GM12878 (cell line): Measurements from ENCODE around the gene CUTA. TPM values are rescaled to one million over a fixed set of nuclear protein-coding genes. Genes with fewer than 3 reads are reported as not detected.

ENCODE experiments used
- ATAC-seq: fragments of 200-7000 bp; cut with Tn5 transposase; 3 replicates; pipeline ENCODE4 v1.9.1; 2020; ENCODE audit warnings: mild to moderate bottlenecking, moderate library complexity
- BruUV-seq: library from RNA; stranded (reverse); fragments of 400-500 nt; replicated peaks from 2 replicates; lab custom pipeline; 2021; lab: Mats Ljungman, UMichigan
- CTCF ChIA-PET: fragments of 300-600 bp; sonication (Branson Sonifier 250); formaldehyde crosslinking; extraction: SDS; loops from one replicate; lab custom pipeline; 2021; ENCODE audit warnings: inconsistent platforms; lab: Yijun Ruan, JAX
- POLR2A ChIA-PET: fragments of 350-600 bp; formaldehyde crosslinking; extraction: SDS; loops from one replicate; lab custom pipeline; 2021; ENCODE audit warnings: inconsistent platforms; lab: Charles Lee
- RAD21 ChIA-PET: fragments of 300-600 bp; sonication (Branson Sonifier 250); formaldehyde crosslinking; loops from one replicate; lab custom pipeline; 2023; ENCODE audit warnings: antibody characterized with exemption; ENCODE audit not compliant: unreplicated experiment; lab: Charles Lee
- SMC1A ChIA-PET: fragments of 300-600 bp; sonication (Branson Sonifier 250); formaldehyde crosslinking; loops from one replicate; lab custom pipeline; 2023; ENCODE audit not compliant: unreplicated experiment, uncharacterized antibody; lab: Charles Lee
- DNase-seq: peaks from one replicate; pipeline ENCODE4 v3.0.0-alpha.2; 2011; ENCODE audit warnings: low read depth, low spot score
- FAIRE-seq: peaks from 3 replicates; lab custom pipeline; 2011; peaks lifted over from hg19 to GRCh38; lab: Jason Lieb, UNC
- H2AFZ ChIP-seq: 2 replicates; pipeline ENCODE4 v1.6.0; 2011; ENCODE audit warnings: low read depth, low read length, control low read depth; ENCODE audit not compliant: control insufficient read depth
- H3K27ac ChIP-seq: 2 replicates; pipeline ENCODE4 v1.5.1; 2011; ENCODE audit warnings: control low read depth; ENCODE audit not compliant: control insufficient read depth, insufficient read depth
- H3K27me3 ChIP-seq, 2 experiments: replicated peaks in 1 of 2; 2 replicates each; pipeline versions ENCODE4 v1.6.0 to v1.6.1; 2011; ENCODE audit warnings: low read length in 1 of 2; ENCODE audit not compliant: control insufficient read depth in 2 of 2, insufficient read depth in 2 of 2
- H3K36me3 ChIP-seq, 2 experiments: 2 replicates each; pipeline ENCODE4 v1.5.1; 2011; ENCODE audit warnings: low read length in 1 of 2; ENCODE audit not compliant: control insufficient read depth in 2 of 2, insufficient read depth in 2 of 2
- H3K4me1 ChIP-seq: 2 replicates; pipeline ENCODE4 v1.6.1; 2011; ENCODE audit warnings: mild to moderate bottlenecking, low read length, moderate library complexity, mixed read lengths; ENCODE audit not compliant: control insufficient read depth, insufficient read depth
- H3K4me2 ChIP-seq: 2 replicates; pipeline ENCODE4 v1.6.0; 2011; ENCODE audit warnings: control low read depth; ENCODE audit not compliant: control insufficient read depth, insufficient read depth
- H3K4me3 ChIP-seq: fragments of 200-600 bp; sonication (generic); 2 replicates; pipeline ENCODE4 v1.5.1; 2016
- H3K79me2 ChIP-seq: 2 replicates; pipeline ENCODE4 v1.6.0; 2011; ENCODE audit warnings: low read length; ENCODE audit not compliant: control insufficient read depth, insufficient read depth
- H3K9ac ChIP-seq: 2 replicates; pipeline ENCODE4 v1.8.0; 2011; ENCODE audit warnings: low read length, control low read depth, mixed read lengths; ENCODE audit not compliant: control insufficient read depth, insufficient read depth
- H3K9me3 ChIP-seq: replicated peaks from 3 replicates; pipeline ENCODE4 v1.5.1; 2011; ENCODE audit warnings: mild to moderate bottlenecking, low read length; ENCODE audit not compliant: control insufficient read depth, insufficient read depth
- H4K20me1 ChIP-seq: 2 replicates; pipeline ENCODE4 v1.6.0; 2011; ENCODE audit not compliant: control insufficient read depth, insufficient read depth
- BHLHE40 ChIP-seq, 2 experiments: fragments of 450-650 bp in 1 of 2; IDR thresholded peaks; 2 replicates each; pipeline ENCODE4 v1.6.1; 2011 to 2017; ENCODE audit warnings: low read depth in 2 of 2, borderline replicate concordance in 1 of 2, improper control_type of control experiment in 1 of 2, low read length in 1 of 2, mild to moderate bottlenecking in 1 of 2
- FOS ChIP-seq: IDR thresholded peaks from 3 replicates; pipeline ENCODE4 v1.6.1; 2011; ENCODE audit warnings: borderline replicate concordance; ENCODE audit not compliant: insufficient read length; ENCODE audit errors: extremely low read depth
- HDAC2 ChIP-seq: fragments of 200-600 bp; sonication (generic); IDR thresholded peaks from 2 replicates; pipeline ENCODE4 v1.6.1; 2017
- HDGF ChIP-seq: fragments of 450-650 bp; IDR thresholded peaks from 2 replicates; pipeline ENCODE4 v1.6.1; 2016; ENCODE audit warnings: antibody characterized with exemption
- RAD51 ChIP-seq: fragments of 450-650 bp; IDR thresholded peaks from 2 replicates; pipeline ENCODE4 v1.6.1; 2016; ENCODE audit warnings: moderate library complexity, mild to moderate bottlenecking, inconsistent platforms
- TCF3 ChIP-seq: IDR thresholded peaks from 2 replicates; pipeline ENCODE4 v1.6.1; 2012; ENCODE audit warnings: low read depth, mild to moderate bottlenecking, low read length, borderline replicate concordance; ENCODE audit not compliant: insufficient read depth
- ZSCAN29 ChIP-seq: fragments of 450-650 bp; IDR thresholded peaks from 2 replicates; pipeline ENCODE4 v1.6.1; 2017; ENCODE audit warnings: mild to moderate bottlenecking, moderate library complexity
- WGBS: methylation state at CpG from one replicate; pipeline ENCODE4 v1.1.6; 2016; ENCODE audit warnings: low lambda C conversion rate; ENCODE audit not compliant: insufficient replicate concordance, insufficient coverage; ENCODE audit errors: missing lambda C conversion rate; 5-methylcytosine and 5-hydroxymethylcytosine counted together
- in situ Hi-C: fragments of 300-500 bp; cut with MboI; formaldehyde crosslinking; loops from 9 replicates; pipeline ENCODE4 v1.14.3; 2018; ENCODE audit warnings: mixed read lengths
- intact Hi-C: fragments of 100-400 bp; cut with micrococcal nuclease; formaldehyde crosslinking; loops from one replicate; pipeline ENCODE4 v1.14.2; 2022; ENCODE audit not compliant: unreplicated experiment
- polyA plus RNA-seq, 11 experiments: library from polyadenylated mRNA; depleted of rRNA in 4 of 11; unstranded in 6 of 11; stranded (reverse) in 5 of 11; fragments of >200 nt; fragmentation: Nextera tagmentation in 4 of 11; fragmentation: Illumina TruSeq in 1 of 11; extraction: Ambion mirVana in 4 of 11; extraction: Trizol in 1 of 11; gene quantifications; 1 replicate in 1 of 11; 2 replicates in 10 of 11; pipeline versions ENCODE4 v1.2.1 to v1.2.3, GENCODE V29; 2011 to 2016; ENCODE audit warnings: inconsistent platforms in 2 of 11, missing spikeins in 2 of 11, low read depth in 1 of 11
- total RNA-seq, 4 experiments: library from RNA; depleted of rRNA in 3 of 4; stranded (reverse); fragments of >200 nt in 3 of 4; fragmentation: Illumina TruSeq in 1 of 4; extraction: Trizol in 1 of 4; gene quantifications; 2 replicates each; pipeline versions ENCODE4 v1.2.1 to v1.2.3, GENCODE V29; 2013 to 2021
- TF ChIP-seq, protein P1 (sequence below): fragments of 450-650 bp; formaldehyde crosslinking; IDR thresholded peaks from 2 replicates; pipeline ENCODE4 v1.5.0; 2022; ENCODE audit warnings: mild to moderate bottlenecking, missing genetic modification characterization

Gene CUTA
- total and polyA plus RNA-seq, 10 of the 15 experiments (the other 5 are each of a cell fraction or from before 2014, with no cell fraction given), result 102 to 293 (median 189) TPM

DNA sequence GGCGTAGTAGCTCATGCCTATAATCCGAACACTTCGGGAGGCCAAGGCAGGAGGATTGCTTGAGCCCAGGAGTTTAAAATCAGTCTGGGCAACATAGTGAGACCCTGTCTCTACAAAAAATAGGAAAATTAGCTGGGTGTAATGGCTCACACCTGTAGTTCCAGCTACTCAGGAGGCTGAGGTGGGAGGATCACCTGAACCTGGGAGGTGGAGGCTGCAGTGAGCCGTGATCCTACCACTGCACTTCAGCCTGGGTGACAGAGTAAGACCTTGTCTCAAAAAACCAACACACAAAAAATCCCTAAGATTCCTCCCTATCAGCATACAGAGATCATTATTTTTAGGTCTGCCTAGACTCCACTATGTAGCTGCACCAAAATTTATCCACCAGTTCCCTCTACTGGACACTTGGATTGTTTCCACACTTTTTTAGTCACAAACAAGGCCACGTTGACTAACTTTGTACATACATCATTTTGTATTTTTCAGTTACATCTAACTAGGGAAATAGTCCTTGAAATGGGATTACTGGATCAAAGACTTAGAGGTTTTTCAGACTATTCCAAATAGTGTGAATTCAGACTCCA, 10.7 kb downstream of the CUTA start (continued):
- TF ChIP-seq, protein P1, sequence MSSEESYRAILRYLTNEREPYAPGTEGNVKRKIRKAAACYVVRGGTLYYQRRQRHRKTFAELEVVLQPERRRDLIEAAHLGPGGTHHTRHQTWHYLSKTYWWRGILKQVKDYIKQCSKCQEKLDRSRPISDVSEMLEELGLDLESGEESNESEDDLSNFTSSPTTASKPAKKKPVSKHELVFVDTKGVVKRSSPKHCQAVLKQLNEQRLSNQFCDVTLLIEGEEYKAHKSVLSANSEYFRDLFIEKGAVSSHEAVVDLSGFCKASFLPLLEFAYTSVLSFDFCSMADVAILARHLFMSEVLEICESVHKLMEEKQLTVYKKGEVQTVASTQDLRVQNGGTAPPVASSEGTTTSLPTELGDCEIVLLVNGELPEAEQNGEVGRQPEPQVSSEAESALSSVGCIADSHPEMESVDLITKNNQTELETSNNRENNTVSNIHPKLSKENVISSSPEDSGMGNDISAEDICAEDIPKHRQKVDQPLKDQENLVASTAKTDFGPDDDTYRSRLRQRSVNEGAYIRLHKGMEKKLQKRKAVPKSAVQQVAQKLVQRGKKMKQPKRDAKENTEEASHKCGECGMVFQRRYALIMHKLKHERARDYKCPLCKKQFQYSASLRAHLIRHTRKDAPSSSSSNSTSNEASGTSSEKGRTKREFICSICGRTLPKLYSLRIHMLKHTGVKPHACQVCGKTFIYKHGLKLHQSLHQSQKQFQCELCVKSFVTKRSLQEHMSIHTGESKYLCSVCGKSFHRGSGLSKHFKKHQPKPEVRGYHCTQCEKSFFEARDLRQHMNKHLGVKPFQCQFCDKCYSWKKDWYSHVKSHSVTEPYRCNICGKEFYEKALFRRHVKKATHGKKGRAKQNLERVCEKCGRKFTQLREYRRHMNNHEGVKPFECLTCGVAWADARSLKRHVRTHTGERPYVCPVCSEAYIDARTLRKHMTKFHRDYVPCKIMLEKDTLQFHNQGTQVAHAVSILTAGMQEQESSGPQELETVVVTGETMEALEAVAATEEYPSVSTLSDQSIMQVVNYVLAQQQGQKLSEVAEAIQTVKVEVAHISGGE (CRISPR knock-in tag), result no peak

- POLR2A ChIA-PET, result no interaction called here
- H2AFZ ChIP-seq, result no peak overlapping the region
- CTCF ChIA-PET, result no interaction called here
Measured at GRCh38 chr6:33406126-33406525, 11.8 kb downstream of the CUTA start.

More at GRCh38 chr6:33406126-33406525, 11.8 kb downstream of the CUTA start:
- Histone ChIP-seq H3K4me1 (peaks cover 7% of the 10 kb centered on the region; the same call in 1 of the 2 replicates), H3K4me2 (no peak overlapping the region), H4K20me1 (no peaks in the 10 kb centered on the region), H3K27me3 (no peaks in the 10 kb centered on the region), H3K36me3 (peaks cover 33 to 34% of the 10 kb centered on the region in 2 experiments), H3K4me3 (no peak overlapping the region), H3K79me2 (no peaks in the 10 kb centered on the region), H3K9me3 (no peaks in the 10 kb centered on the region), H3K9ac (no peak overlapping the region), H3K27ac (no peak overlapping the region)
- no TSS peak for BruUV-seq
- DNase-seq (no peak), FAIRE-seq (no peak), ATAC-seq (no peak)
- 97% methylated on average over 16 of the region's 17 CpGs for WGBS
- intact Hi-C loops, result no loop called here
- no peak for TF ChIP-seq HDAC2
- no peak for TF ChIP-seq ZSCAN29
- TF ChIP-seq RAD51, result no peak
- TF ChIP-seq TCF3, result no peak
- no peak for TF ChIP-seq FOS
- TF ChIP-seq BHLHE40 (IDR thresholded peaks at IDR 0.05; ENCODE audit: borderline replicate concordance in 1 of 2, low read depth in 2 of 2, low read length in 1 of 2), result no peak
- TF ChIP-seq HDGF, result no peak
- RAD21 ChIA-PET, result no interaction called here
- SMC1A ChIA-PET, result no interaction called here
- in situ Hi-C loops, result no loop called here
